WTC11 (cell line): ENCODE measurements around the gene PIGS. TPM values are rescaled to one million over a fixed set of nuclear protein-coding genes. Genes with fewer than 3 reads are reported as not detected.
A peak's percentile ranks its signal among the peaks of the same experiment; 100 is the strongest.

ENCODE experiments used
- ATAC-seq: fragments of 200-7000 bp; cut with Tn5 transposase; 2 replicates; pipeline ENCODE4 v1.10.0; 2021; ENCODE audit warnings: mild to moderate bottlenecking, moderate library complexity
- CTCF ChIA-PET: fragments of 300-600 bp; sonication (Branson Sonifier 250); formaldehyde crosslinking; loops from one replicate; lab custom pipeline; 2021; ENCODE audit warnings: antibody characterized with exemption; lab: Charles Lee
- POLR2A ChIA-PET: fragments of 350-600 bp; sonication (Branson Sonifier 250); formaldehyde crosslinking; loops from one replicate; lab custom pipeline; 2021; ENCODE audit warnings: antibody characterized with exemption; lab: Charles Lee
- DNase-seq: peaks from one replicate; pipeline ENCODE4 v3.0.0; 2021; ENCODE audit warnings: low spot score
- H3K27ac Mint-ChIP-seq: 2 replicates; pipeline ENCODE4 v1.8.0; 2021; ENCODE audit warnings: mixed read lengths
- H3K27me3 Mint-ChIP-seq: 2 replicates; pipeline ENCODE4 v1.8.0; 2021; ENCODE audit warnings: low read depth, mild to moderate bottlenecking, moderate library complexity, mixed read lengths
- H3K36me3 Mint-ChIP-seq: 2 replicates; pipeline ENCODE4 v1.8.0; 2021; ENCODE audit warnings: mixed read lengths
- H3K4me1 Mint-ChIP-seq: 2 replicates; pipeline ENCODE4 v1.8.0; 2022; ENCODE audit warnings: mixed read lengths
- H3K4me3 Mint-ChIP-seq: 2 replicates; pipeline ENCODE4 v1.8.0; 2021; ENCODE audit warnings: mild to moderate bottlenecking, moderate library complexity, mixed read lengths
- H3K9me3 Mint-ChIP-seq: 2 replicates; pipeline ENCODE4 v1.8.0; 2021; ENCODE audit warnings: mixed read lengths
- ATF3 ChIP-seq: sonication (generic); formaldehyde crosslinking; conservative IDR thresholded peaks from 2 replicates; pipeline ENCODE4 v1.8.1; 2022; ENCODE audit warnings: mild to moderate bottlenecking, missing genetic modification reagents
- E2F4 ChIP-seq: sonication (generic); formaldehyde crosslinking; IDR thresholded peaks from 2 replicates; pipeline ENCODE4 v1.8.1; 2022; ENCODE audit warnings: low read depth, mild to moderate bottlenecking, moderate library complexity, missing genetic modification reagents, borderline replicate concordance
- ERG ChIP-seq: fragments of 250-450 bp; sonication (Bioruptor Pico); IDR thresholded peaks from 2 replicates; pipeline ENCODE4 v1.8.0; 2021; ENCODE audit warnings: mild to moderate bottlenecking
- FOXJ3 ChIP-seq: sonication (generic); formaldehyde crosslinking; IDR thresholded peaks from 2 replicates; pipeline ENCODE4 v1.9.0; 2021; ENCODE audit warnings: missing genetic modification reagents, mild to moderate bottlenecking, borderline replicate concordance
- FOXP1 ChIP-seq: sonication (generic); formaldehyde crosslinking; IDR thresholded peaks from 2 replicates; pipeline ENCODE4 v1.8.0; 2022; ENCODE audit warnings: missing genetic modification reagents, mild to moderate bottlenecking, moderate library complexity, borderline replicate concordance
- GABPB1 ChIP-seq: sonication (generic); formaldehyde crosslinking; IDR thresholded peaks from 2 replicates; pipeline ENCODE4 v1.8.1; 2023; ENCODE audit warnings: mild to moderate bottlenecking, missing genetic modification reagents
- GRHL2 ChIP-seq: fragments of 250-450 bp; sonication (Bioruptor Pico); IDR thresholded peaks from 2 replicates; pipeline ENCODE4 v1.8.0; 2022; ENCODE audit warnings: mild to moderate bottlenecking, moderate library complexity; ENCODE audit not compliant: insufficient replicate concordance, severe bottlenecking
- GTF2I ChIP-seq: fragments of 250-450 bp; sonication (Bioruptor Pico); conservative IDR thresholded peaks from 2 replicates; pipeline ENCODE4 v1.4.0; 2021; ENCODE audit warnings: mild to moderate bottlenecking
- IRF2 ChIP-seq: sonication (generic); formaldehyde crosslinking; IDR thresholded peaks from 2 replicates; pipeline ENCODE4 v1.8.0; 2022; ENCODE audit warnings: low read depth, missing genetic modification reagents, borderline replicate concordance
- MYBL2 ChIP-seq: sonication (generic); formaldehyde crosslinking; IDR thresholded peaks from 2 replicates; pipeline ENCODE4 v1.8.1; 2023; ENCODE audit warnings: mild to moderate bottlenecking, moderate library complexity, missing genetic modification reagents
- NFYB ChIP-seq: sonication (generic); formaldehyde crosslinking; conservative IDR thresholded peaks from 2 replicates; pipeline ENCODE4 v1.8.0; 2022; ENCODE audit warnings: low read depth, missing genetic modification reagents
- SMAD3 ChIP-seq: sonication (generic); formaldehyde crosslinking; IDR thresholded peaks from 2 replicates; pipeline ENCODE4 v1.8.0; 2022; ENCODE audit warnings: missing genetic modification reagents, mild to moderate bottlenecking, borderline replicate concordance
- SP1 ChIP-seq: sonication (generic); formaldehyde crosslinking; conservative IDR thresholded peaks from 2 replicates; pipeline ENCODE4 v1.8.1; 2022; ENCODE audit warnings: missing genetic modification reagents
- TEAD1 ChIP-seq: sonication (generic); formaldehyde crosslinking; IDR thresholded peaks from 2 replicates; pipeline ENCODE4 v1.8.0; 2022; ENCODE audit warnings: mild to moderate bottlenecking, missing genetic modification reagents
- ZNF219 ChIP-seq: sonication (generic); formaldehyde crosslinking; IDR thresholded peaks from 2 replicates; pipeline ENCODE4 v1.8.0; 2023; ENCODE audit warnings: missing genetic modification reagents, mild to moderate bottlenecking, borderline replicate concordance
- ZNF396 ChIP-seq: fragments of 250-450 bp; sonication (Bioruptor Pico); IDR thresholded peaks from 2 replicates; pipeline ENCODE4 v1.8.0; 2021; ENCODE audit warnings: mild to moderate bottlenecking, moderate library complexity, borderline replicate concordance
- ZSCAN18 ChIP-seq: fragments of 250-450 bp; sonication (Bioruptor Pico); IDR thresholded peaks from 2 replicates; pipeline ENCODE4 v2.1.2; 2022; ENCODE audit warnings: mild to moderate bottlenecking, moderate library complexity
- total RNA-seq: library from RNA; stranded (reverse); gene quantifications from 3 replicates; pipeline ENCODE4 v1.2.3, GENCODE V29; 2021
- TF ChIP-seq, protein P1 (sequence below): sonication (generic); formaldehyde crosslinking; IDR thresholded peaks from 2 replicates; pipeline ENCODE4 v1.8.1; 2023; ENCODE audit warnings: mild to moderate bottlenecking, missing genetic modification reagents
- TF ChIP-seq, protein P2 (sequence below): sonication (generic); formaldehyde crosslinking; IDR thresholded peaks from 2 replicates; pipeline ENCODE4 v1.8.1; 2022; ENCODE audit warnings: low read depth, missing genetic modification reagents, borderline replicate concordance
- TF ChIP-seq, protein P3 (sequence below): sonication (generic); formaldehyde crosslinking; IDR thresholded peaks from 2 replicates; pipeline ENCODE4 v1.8.0; 2022; ENCODE audit warnings: mild to moderate bottlenecking, missing genetic modification reagents
- TF ChIP-seq, protein P4 (sequence below): fragments of 200-600 bp; IDR thresholded peaks from 2 replicates; pipeline ENCODE4 v1.8.0; 2022; ENCODE audit warnings: antibody characterized with exemption
- TF ChIP-seq, protein P5 (sequence below): sonication (generic); formaldehyde crosslinking; IDR thresholded peaks from 2 replicates; pipeline ENCODE4 v1.8.1; 2023; ENCODE audit warnings: mild to moderate bottlenecking, moderate library complexity, missing genetic modification reagents

Gene PIGS
- total RNA-seq, 1 experiment from 2014 or later: 50.6 TPM

DNA sequence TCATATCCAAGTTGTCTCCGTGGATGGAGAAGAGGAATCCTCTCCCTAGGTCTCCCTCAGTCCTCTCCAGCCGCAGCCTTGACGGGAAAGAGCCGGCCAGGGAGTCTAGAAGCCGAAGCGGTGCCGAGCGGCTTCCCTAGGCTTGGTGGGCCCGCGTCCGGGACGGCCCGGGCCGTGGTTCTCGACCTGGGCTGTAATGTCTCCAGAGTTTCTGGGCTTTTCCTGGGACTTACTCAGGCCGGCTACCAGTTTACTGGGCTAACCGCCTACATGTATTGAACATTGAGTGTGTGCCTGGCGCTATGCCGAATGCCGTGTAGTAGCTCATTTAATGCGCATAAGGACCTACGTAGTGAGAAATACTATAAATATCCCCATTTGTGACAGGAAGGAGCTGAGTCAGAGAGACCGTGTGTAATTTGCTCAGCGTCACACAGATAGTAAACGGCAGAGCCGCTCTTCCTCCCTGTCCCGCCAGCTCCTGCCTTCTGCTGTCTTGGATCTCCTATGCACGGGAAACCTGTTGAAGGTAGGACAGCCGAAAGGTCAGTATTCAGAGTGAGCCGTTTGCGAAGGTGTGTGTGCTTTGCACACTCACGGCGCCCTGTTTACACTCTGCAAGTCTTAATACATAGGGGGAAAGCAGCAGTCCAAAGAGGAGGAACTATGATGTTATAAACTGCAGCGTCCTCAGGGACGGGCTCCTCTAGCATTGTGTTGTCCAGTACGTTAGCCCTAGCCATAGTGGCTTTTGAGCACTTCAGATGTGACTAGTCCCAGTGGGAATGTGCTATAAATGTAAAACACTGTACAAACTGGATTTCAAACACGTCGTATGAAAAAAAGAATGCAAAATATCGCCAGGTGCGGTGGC, 28.2 kb upstream of the PIGS start (continued):
- TF ChIP-seq GTF2I (CRISPR knock-in tag): peak; percentile 50; the same call in 1 of the 2 replicates
- TF ChIP-seq, protein P1, sequence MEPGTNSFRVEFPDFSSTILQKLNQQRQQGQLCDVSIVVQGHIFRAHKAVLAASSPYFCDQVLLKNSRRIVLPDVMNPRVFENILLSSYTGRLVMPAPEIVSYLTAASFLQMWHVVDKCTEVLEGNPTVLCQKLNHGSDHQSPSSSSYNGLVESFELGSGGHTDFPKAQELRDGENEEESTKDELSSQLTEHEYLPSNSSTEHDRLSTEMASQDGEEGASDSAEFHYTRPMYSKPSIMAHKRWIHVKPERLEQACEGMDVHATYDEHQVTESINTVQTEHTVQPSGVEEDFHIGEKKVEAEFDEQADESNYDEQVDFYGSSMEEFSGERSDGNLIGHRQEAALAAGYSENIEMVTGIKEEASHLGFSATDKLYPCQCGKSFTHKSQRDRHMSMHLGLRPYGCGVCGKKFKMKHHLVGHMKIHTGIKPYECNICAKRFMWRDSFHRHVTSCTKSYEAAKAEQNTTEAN (CRISPR knock-in tag): 0 out of 2 replicates have a peak, but pooled peaks have one; percentile 32
- TF ChIP-seq, all 79 proteins: peak for 5

DNA sequence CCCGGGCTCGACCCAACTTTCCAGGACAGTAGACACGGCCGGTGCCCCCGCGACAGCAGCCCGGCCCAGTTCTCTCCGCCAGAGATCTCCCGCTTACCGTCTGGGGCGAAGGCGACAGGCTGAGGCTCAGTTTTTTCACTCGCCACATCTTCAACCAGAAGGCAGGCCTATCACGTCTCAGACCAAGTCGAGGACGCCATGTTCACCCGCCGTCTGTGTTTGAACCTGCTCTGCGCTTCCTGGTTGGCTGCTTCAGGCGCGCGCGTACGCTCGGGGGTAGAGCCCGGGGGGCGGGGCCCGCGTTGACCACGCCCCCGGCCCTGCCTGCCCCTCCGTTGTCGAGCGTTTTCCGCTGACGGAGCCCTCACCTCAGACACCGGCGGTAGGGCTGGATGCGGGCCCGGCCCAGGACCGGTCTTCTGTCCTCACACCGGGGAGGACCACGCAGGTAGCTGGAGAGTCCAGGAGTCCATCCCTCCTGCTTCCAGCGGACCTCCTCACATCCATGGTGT, 27.5 kb upstream of the PIGS start, which contains the start of gene SPAG5:
TSS of gene SPAG5 (minus strand) at position 227 of the 512 bp plus-strand sequence. CDS start at position 148, 79 bp downstream.
- H3K27ac Mint-ChIP-seq: peak within 1 kb of the TSS; percentile 90
- H3K4me3 Mint-ChIP-seq: peak within 1 kb of the TSS; percentile 94
- H3K27me3 Mint-ChIP-seq: peaks cover 4% of the 10 kb centered on the region
- peaks cover 16% of the 10 kb centered on the region for H3K4me1 Mint-ChIP-seq
- ChIA-PET CTCF (interaction anchor here (0.6 to 1.5 kb wide), 6 partner anchors 14 to 152 kb away, joined by 3 to 5 read pairs (median 4); partner anchors contain the start of gene RSKR), POLR2A (interaction anchor here (0.7 to 1.2 kb wide), 4 partner anchors 12 to 112 kb away, joined by 3 to 5 read pairs (median 3); partner anchors contain the start of genes ALDOC and PIGS)
- no peaks in the 10 kb centered on the region for H3K9me3 Mint-ChIP-seq
- peaks cover 20% of the 10 kb centered on the region for H3K36me3 Mint-ChIP-seq
- DNase-seq (peak; percentile 95), ATAC-seq (peak; percentile 92)
- no peak for TF ChIP-seq ZNF396 (CRISPR knock-in tag)
- TF ChIP-seq ZSCAN18 (CRISPR knock-in tag): no peak
- no peak; the same call in 1 of the 2 replicates for TF ChIP-seq GABPB1 (CRISPR knock-in tag)
- no peak for TF ChIP-seq IRF2
- TF ChIP-seq TEAD1 (CRISPR knock-in tag): 0 out of 2 replicates have a peak, but pooled peaks have one; percentile 30
- no peak for TF ChIP-seq ERG
- TF ChIP-seq ATF3: no peak
- TF ChIP-seq FOXP1 (CRISPR knock-in tag): peak; percentile 50; the same call in 1 of the 2 replicates
- TF ChIP-seq, protein P2, sequence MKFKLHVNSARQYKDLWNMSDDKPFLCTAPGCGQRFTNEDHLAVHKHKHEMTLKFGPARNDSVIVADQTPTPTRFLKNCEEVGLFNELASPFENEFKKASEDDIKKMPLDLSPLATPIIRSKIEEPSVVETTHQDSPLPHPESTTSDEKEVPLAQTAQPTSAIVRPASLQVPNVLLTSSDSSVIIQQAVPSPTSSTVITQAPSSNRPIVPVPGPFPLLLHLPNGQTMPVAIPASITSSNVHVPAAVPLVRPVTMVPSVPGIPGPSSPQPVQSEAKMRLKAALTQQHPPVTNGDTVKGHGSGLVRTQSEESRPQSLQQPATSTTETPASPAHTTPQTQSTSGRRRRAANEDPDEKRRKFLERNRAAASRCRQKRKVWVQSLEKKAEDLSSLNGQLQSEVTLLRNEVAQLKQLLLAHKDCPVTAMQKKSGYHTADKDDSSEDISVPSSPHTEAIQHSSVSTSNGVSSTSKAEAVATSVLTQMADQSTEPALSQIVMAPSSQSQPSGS (CRISPR knock-in tag): no peak
- TF ChIP-seq, protein P3, sequence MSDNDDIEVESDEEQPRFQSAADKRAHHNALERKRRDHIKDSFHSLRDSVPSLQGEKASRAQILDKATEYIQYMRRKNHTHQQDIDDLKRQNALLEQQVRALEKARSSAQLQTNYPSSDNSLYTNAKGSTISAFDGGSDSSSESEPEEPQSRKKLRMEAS: peak; percentile 65; the same call in 1 of the 2 replicates
- TF ChIP-seq, protein P4, sequence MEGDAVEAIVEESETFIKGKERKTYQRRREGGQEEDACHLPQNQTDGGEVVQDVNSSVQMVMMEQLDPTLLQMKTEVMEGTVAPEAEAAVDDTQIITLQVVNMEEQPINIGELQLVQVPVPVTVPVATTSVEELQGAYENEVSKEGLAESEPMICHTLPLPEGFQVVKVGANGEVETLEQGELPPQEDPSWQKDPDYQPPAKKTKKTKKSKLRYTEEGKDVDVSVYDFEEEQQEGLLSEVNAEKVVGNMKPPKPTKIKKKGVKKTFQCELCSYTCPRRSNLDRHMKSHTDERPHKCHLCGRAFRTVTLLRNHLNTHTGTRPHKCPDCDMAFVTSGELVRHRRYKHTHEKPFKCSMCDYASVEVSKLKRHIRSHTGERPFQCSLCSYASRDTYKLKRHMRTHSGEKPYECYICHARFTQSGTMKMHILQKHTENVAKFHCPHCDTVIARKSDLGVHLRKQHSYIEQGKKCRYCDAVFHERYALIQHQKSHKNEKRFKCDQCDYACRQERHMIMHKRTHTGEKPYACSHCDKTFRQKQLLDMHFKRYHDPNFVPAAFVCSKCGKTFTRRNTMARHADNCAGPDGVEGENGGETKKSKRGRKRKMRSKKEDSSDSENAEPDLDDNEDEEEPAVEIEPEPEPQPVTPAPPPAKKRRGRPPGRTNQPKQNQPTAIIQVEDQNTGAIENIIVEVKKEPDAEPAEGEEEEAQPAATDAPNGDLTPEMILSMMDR: no peak
- peak; percentile 63 for TF ChIP-seq NFYB (CRISPR knock-in tag)
- no peak for TF ChIP-seq ZNF219 (CRISPR knock-in tag)
- TF ChIP-seq GRHL2: no peak
- TF ChIP-seq MYBL2: peak; percentile 98
- peak; percentile 96 for TF ChIP-seq E2F4 (CRISPR knock-in tag)
- no peak for TF ChIP-seq SMAD3 (CRISPR knock-in tag)
- TF ChIP-seq GTF2I (CRISPR knock-in tag): no peak
- TF ChIP-seq FOXJ3 (CRISPR knock-in tag): no peak
- TF ChIP-seq, protein P5, sequence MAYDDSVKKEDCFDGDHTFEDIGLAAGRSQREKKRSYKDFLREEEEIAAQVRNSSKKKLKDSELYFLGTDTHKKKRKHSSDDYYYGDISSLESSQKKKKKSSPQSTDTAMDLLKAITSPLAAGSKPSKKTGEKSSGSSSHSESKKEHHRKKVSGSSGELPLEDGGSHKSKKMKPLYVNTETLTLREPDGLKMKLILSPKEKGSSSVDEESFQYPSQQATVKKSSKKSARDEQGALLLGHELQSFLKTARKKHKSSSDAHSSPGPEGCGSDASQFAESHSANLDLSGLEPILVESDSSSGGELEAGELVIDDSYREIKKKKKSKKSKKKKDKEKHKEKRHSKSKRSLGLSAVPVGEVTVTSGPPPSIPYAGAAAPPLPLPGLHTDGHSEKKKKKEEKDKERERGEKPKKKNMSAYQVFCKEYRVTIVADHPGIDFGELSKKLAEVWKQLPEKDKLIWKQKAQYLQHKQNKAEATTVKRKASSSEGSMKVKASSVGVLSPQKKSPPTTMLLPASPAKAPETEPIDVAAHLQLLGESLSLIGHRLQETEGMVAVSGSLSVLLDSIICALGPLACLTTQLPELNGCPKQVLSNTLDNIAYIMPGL: peak; percentile 83; the same call in 1 of the 2 replicates
- peak; percentile 92 for TF ChIP-seq SP1 (CRISPR knock-in tag)
